ENCODE results near the gene ATP11A. TPM values are rescaled to one million over a fixed set of nuclear protein-coding genes. Genes with fewer than 3 reads are reported as not detected.

Gene ATP11A
- total RNA-seq, 1 donor from 2014 or later: 281 TPM

DNA sequence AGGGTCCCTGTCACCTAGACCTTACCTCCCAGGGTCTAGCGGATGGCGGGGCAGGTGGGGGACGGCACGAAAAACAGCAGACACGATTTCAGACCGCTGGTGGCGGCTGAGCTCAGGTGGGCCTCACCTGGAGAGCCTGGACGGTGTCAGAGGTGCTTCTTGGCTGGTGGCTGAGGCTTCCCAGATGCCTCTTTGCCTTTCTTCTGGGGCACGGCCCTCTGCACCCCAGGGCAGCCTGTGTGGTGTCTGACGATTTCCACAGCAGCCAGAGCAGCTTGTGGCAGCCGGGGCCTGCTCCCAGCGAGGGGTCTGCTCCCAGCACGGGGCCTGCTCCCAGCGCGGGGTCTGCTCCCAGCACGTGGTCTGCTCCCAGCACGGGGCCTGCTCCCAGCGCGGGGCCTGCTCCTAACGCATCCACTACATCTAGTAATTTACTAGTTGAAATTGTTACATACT, 66.7 kb downstream of the ATP11A start:
- Histone ChIP-seq H3K27ac (no peak overlapping the region), H3K36me3 (peaks cover 5% of the 10 kb centered on the region), H3K9me3 (no peaks in the 10 kb centered on the region), H3K4me3 (no peak overlapping the region), H3K27me3 (ENCODE audit: low read depth) (no peaks in the 10 kb centered on the region), H3K4me1 (peaks cover 41% of the 10 kb centered on the region)
- TF ChIP-seq, protein P1, sequence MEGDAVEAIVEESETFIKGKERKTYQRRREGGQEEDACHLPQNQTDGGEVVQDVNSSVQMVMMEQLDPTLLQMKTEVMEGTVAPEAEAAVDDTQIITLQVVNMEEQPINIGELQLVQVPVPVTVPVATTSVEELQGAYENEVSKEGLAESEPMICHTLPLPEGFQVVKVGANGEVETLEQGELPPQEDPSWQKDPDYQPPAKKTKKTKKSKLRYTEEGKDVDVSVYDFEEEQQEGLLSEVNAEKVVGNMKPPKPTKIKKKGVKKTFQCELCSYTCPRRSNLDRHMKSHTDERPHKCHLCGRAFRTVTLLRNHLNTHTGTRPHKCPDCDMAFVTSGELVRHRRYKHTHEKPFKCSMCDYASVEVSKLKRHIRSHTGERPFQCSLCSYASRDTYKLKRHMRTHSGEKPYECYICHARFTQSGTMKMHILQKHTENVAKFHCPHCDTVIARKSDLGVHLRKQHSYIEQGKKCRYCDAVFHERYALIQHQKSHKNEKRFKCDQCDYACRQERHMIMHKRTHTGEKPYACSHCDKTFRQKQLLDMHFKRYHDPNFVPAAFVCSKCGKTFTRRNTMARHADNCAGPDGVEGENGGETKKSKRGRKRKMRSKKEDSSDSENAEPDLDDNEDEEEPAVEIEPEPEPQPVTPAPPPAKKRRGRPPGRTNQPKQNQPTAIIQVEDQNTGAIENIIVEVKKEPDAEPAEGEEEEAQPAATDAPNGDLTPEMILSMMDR (IDR thresholded peaks at IDR 0.05): no peak
- DNase-seq (no peak), ATAC-seq (no peak)
- intact Hi-C loops (cut with DNase I): no loop called here

DNA sequence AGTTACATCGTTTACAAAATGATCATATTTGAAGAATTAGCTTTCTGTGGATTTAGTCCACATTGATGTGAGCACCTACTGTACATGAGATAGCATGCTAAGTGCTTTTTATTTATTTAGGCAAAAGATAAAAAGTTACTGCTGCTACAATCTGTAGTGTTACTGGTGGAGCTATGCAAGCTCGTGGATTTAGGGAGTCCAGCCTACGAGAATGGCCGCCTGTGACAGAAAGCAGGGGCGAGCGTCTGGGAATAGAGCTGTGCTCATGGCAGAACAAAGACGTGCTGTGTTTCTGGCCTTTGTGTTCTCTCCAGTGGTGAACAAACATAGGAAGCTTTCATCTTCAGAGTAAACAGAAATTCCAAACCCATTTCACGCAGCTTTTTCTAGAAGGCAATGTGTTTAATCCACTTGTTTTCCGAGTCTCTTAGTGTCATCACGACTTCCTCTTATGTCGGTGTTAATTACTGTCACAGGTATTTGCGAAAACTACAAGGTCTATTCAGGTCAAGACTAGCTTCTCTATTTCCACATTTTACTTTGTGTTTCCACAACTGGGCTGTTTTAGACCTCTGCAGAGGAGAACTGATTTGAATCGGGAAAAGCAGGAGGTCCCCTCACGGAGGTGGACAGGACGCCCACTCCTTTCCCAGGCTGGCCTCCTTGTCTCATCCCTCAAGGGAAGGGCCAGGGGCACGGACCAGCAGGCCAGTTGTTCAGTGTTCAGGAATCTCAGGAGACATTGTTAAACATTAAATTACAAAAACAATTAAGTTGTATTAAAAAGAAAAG, 67.3 kb downstream of the ATP11A start:
- TF ChIP-seq, protein P1 (IDR thresholded peaks at IDR 0.05): no peak
- Histone ChIP-seq H3K36me3 (peaks cover 5% of the 10 kb centered on the region), H3K9me3 (no peaks in the 10 kb centered on the region), H3K27me3 (ENCODE audit: low read depth) (no peaks in the 10 kb centered on the region), H3K4me1 (peaks cover 45% of the 10 kb centered on the region), H3K27ac (no peak overlapping the region), H3K4me3 (no peak overlapping the region)
- intact Hi-C loops (cut with DNase I): no loop called here
- DNase-seq: no peak
- ATAC-seq: no peak

DNA sequence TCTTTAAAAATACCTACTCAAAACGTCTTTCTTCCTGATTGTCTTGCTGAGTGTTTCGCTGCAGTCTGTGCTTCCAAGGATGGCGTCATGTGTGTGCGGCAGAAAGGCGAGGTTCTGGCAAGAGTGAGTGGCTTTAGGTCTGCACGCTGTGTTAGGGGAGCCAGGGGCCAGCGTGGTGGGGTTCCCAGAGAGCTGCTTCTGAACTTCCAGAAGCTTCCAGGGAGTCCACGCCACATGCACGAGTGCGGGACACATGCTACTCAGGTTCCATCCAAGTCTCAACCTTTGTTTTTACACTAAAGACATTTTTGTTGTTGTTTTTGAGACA, 67.9 kb downstream of the ATP11A start:
- H3K4me3 ChIP-seq: no peak overlapping the region
- no peaks in the 10 kb centered on the region for H3K27me3 ChIP-seq (ENCODE audit: low read depth)
- no peak overlapping the region for H3K27ac ChIP-seq
- intact Hi-C loops (cut with DNase I): no loop called here
- TF ChIP-seq, protein P1 (IDR thresholded peaks at IDR 0.05): no peak
- H3K4me1 ChIP-seq: peaks cover 49% of the 10 kb centered on the region
- H3K36me3 ChIP-seq: peaks cover 5% of the 10 kb centered on the region
- no peaks in the 10 kb centered on the region for H3K9me3 ChIP-seq
- DNase-seq (no peak), ATAC-seq (no peak)

DNA sequence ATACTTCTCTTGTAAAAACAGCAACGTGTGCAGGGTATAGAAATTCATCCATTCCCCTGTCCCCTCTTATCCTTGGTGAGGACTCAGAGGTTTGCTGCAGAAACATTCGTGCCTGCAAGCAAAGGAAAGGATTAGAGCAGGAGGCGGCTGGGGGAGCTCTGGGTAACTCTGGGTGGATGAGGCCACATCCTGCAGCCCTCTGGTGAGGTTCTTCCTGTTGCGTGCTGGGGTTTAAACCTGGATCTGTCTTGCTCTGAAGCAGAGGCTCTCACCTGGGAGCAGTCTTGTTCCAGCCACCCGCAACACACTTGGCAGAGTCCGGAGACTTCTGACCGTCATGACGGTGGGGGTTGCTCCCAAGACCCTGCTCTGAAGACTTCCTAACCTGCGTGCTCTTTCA, 69.2 kb downstream of the ATP11A start:
- no peak overlapping the region for H3K4me3 ChIP-seq
- TF ChIP-seq, protein P1 (IDR thresholded peaks at IDR 0.05): no peak
- ATAC-seq (no peak), DNase-seq (no peak)
- intact Hi-C loops (cut with DNase I): no loop called here
- no peaks in the 10 kb centered on the region for H3K27me3 ChIP-seq (ENCODE audit: low read depth)
- no peak overlapping the region for H3K27ac ChIP-seq
- peaks cover 50% of the 10 kb centered on the region for H3K4me1 ChIP-seq
- H3K36me3 ChIP-seq: peaks cover 3% of the 10 kb centered on the region
- no peaks in the 10 kb centered on the region for H3K9me3 ChIP-seq

DNA sequence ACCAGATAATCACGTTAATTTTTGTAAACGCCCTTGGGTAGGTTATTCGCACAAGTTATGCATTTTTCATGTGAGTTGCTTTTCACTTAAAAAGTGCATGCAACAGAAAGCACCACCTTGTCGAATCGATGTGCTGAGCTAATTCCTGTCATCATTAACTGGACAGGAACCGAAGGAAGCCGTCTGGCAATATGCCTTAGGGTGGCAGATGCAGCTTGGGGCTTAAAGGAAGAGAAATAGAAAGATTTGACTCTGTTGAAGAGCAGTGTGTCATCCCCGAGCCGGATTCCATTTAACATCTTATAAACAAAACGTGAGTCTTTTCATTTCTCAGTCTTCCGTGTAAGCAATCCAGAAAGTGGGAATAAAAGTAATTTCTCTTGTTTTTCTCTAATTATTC, 70.0 kb downstream of the ATP11A start:
- no peak overlapping the region for H3K4me3 ChIP-seq
- H3K4me1 ChIP-seq: peaks cover 57% of the 10 kb centered on the region
- H3K36me3 ChIP-seq: no peaks in the 10 kb centered on the region
- intact Hi-C loops (cut with DNase I): no loop called here
- TF ChIP-seq, protein P1 (IDR thresholded peaks at IDR 0.05): no peak
- H3K27me3 ChIP-seq (ENCODE audit: low read depth): no peaks in the 10 kb centered on the region
- ATAC-seq (no peak), DNase-seq (no peak)
- H3K9me3 ChIP-seq: no peaks in the 10 kb centered on the region
- no peak overlapping the region for H3K27ac ChIP-seq

All from lower lobe of right lung (tissue), 2 donors.